Stimulated activated CD4-positive, alpha-beta T cell treated with anti-CD3 and anti-CD28 coated beads, Interleukin-2, amount 100 ng/mL, for 4 hours (primary cell): ENCODE data around the gene LDLR.
A peak's percentile ranks its signal among the peaks of the same experiment; 100 is the strongest.
"Not testable (repeated sequence)": the region's sequence is repeated elsewhere in the genome, so short reads cannot be mapped to it uniquely, and the experiment has no call there.

Experiments
- DNase-seq: peaks from one replicate; pipeline ENCODE4 v3.0.0-alpha.2; 2020; ENCODE audit warnings: low read depth

Gene LDLR

DNA sequence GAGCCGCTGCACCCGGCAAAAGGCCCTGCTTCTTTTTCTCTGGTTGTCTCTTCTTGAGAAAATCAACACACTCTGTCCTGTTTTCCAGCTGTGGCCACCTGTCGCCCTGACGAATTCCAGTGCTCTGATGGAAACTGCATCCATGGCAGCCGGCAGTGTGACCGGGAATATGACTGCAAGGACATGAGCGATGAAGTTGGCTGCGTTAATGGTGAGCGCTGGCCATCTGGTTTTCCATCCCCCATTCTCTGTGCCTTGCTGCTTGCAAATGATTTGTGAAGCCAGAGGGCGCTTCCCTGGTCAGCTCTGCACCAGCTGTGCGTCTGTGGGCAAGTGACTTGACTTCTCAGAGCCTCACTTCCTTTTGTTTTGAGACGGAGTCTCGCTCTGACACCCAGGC, 17.2 kb downstream of the LDLR start:
- DNase-seq: no peak

- DNase-seq: no peak
Measured at GRCh38 chr19:11108746-11109145, 19.5 kb downstream of the LDLR start.

DNA sequence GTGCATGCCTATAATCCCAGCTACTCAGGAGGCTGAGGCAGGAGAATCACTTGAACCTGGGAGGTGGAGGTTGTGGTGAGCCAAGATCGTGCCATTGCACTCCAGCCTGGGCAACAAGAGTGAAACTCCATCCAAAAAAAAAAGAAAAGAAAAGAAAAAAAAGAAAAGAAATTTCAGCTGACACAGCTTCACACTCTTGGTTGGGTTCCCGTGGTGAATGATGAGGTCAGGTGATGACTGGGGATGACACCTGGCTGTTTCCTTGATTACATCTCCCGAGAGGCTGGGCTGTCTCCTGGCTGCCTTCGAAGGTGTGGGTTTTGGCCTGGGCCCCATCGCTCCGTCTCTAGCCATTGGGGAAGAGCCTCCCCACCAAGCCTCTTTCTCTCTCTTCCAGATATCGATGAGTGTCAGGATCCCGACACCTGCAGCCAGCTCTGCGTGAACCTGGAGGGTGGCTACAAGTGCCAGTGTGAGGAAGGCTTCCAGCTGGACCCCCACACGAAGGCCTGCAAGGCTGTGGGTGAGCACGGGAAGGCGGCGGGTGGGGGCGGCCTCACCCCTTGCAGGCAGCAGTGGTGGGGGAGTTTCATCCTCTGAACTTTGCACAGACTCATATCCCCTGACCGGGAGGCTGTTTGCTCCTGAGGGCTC, 22.0 kb downstream of the LDLR start:
- DNase-seq: no peak

- no peak for DNase-seq
Measured at GRCh38 chr19:11111771-11112144, 22.5 kb downstream of the LDLR start.

DNA sequence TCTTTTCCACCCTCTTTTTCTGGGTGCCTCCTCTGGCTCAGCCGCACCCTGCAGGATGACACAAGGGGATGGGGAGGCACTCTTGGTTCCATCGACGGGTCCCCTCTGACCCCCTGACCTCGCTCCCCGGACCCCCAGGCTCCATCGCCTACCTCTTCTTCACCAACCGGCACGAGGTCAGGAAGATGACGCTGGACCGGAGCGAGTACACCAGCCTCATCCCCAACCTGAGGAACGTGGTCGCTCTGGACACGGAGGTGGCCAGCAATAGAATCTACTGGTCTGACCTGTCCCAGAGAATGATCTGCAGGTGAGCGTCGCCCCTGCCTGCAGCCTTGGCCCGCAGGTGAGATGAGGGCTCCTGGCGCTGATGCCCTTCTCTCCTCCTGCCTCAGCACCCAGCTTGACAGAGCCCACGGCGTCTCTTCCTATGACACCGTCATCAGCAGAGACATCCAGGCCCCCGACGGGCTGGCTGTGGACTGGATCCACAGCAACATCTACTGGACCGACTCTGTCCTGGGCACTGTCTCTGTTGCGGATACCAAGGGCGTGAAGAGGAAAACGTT, 24.0 kb downstream of the LDLR start:
- DNase-seq: no peak

DNA sequence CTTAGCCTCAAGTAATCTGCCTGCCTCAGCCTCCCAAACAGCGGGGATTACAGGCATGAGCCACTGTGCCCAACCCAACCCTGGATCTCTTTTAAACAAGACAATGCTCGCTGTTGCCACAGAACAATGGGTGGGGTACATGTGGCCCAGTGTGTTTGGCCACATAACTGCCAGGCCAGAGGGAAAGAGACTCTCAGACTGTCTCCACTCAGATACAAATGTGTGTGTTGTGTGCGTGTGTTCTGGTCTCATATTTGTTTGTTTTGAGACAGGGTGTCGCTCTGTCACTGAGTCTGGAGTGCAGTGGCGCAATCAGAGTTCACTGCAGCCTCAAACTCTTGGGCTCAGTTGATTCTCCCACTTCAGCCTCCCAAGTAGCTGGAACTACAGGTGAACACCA, 25.8 kb downstream of the LDLR start:
- DNase-seq: no peak

GRCh38 chr19:11115895-11116446, 26.7 kb downstream of the LDLR start:
- no peak for DNase-seq

DNA sequence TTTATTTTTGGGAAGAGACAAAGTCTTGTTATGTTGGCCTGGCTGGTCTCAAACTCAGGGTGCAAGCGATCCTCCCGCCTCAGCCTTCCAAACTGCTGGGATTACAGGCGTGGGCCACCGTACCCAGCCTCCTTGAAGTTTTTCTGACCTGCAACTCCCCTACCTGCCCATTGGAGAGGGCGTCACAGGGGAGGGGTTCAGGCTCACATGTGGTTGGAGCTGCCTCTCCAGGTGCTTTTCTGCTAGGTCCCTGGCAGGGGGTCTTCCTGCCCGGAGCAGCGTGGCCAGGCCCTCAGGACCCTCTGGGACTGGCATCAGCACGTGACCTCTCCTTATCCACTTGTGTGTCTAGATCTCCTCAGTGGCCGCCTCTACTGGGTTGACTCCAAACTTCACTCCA, 27.2 kb downstream of the LDLR start:
- no peak for DNase-seq

DNA sequence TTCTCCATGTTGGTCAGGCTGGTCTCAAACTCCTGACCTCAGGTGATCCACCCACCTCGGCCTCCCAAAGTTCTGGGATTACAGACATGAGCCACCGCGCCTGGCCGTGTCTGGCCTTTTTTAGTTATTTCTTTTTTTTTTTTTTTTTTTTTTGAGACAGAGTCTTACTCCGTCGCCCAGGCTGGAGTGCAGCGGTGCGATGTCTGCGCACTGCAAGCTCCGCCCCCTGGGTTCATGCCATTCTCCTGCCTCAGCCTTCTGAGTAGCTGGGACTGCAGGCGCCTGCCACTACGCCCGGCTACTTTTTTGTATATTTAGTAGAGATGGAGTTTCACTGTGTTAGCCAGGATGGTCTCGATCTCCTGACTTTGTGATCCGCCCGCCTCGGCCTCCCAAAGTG, 32.7 kb downstream of the LDLR start:
- not testable (repeated sequence) for DNase-seq

- no peak for DNase-seq
Measured at GRCh38 chr19:11123114-11123513, 33.9 kb downstream of the LDLR start.

DNA sequence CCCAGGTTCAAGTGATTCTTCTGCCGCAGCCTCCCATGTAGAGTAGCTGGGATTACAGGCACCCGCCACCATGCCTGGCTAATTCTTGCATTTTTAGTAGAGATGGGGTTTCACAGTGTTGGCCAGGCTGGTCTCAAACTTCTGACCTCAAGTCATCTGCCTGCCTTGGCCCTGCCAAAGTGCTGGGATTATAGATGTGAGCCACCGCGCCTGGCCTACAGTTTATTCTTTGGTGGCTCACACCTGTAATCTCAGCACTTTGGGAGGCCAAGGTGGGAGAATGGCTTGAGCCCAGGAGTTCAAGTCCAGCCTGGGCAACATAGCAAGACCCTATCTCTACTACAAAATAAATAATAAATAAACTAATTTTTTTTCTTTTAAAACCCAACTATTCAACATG, 34.9 kb downstream of the LDLR start:
- not testable (repeated sequence) for DNase-seq

DNA sequence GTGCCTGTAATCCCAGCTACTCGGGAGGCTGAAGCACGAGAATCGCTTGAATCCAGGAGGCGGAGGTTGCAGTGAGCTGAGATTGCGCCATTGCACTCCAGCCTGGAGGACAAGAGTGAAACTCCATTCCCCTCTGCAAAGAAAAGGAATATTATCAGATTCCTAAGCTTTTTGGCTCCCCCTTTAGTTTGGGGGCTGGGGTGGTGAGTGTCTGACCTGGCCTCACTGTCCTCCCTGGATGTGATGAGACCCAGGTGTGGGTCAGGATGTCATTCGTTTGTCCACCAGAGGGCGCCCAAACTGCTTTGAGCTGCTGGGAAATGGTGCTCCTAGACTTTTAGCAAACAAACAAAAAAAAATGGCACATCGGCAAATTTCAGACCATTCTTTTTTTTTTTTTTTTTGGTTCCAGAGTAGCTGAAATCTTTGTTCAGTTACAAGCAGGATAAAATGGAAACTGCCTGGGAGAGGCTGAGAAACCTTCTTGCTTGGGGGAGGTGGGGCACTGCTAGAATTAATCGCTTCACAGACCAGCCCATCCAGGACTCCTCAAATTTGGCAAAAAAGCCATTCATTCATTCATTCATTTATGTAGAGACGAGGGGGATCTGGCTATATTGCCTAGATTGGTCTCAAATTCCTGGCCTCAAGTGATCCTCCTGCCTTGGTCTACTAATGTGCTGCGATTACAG, 36.9 kb downstream of the LDLR start:
- peak; percentile 54 for DNase-seq

GRCh38 chr19:11127905-11128304, 38.6 kb downstream of the LDLR start:
- no peak for DNase-seq

- DNase-seq: peak; percentile 52
Measured at GRCh38 chr19:11130824-11131455, 41.7 kb downstream of the LDLR start.

DNA sequence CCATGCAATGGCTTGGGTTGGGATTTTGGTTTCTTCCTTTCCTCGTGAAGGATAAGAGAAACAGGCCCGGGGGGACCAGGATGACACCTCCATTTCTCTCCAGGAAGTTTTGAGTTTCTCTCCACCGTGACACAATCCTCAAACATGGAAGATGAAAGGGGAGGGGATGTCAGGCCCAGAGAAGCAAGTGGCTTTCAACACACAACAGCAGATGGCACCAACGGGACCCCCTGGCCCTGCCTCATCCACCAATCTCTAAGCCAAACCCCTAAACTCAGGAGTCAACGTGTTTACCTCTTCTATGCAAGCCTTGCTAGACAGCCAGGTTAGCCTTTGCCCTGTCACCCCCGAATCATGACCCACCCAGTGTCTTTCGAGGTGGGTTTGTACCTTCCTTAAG, 42.2 kb downstream of the LDLR start:
- DNase-seq: no peak

- DNase-seq: no peak
Measured at GRCh38 chr19:11136400-11137101, 47.3 kb downstream of the LDLR start.

DNA sequence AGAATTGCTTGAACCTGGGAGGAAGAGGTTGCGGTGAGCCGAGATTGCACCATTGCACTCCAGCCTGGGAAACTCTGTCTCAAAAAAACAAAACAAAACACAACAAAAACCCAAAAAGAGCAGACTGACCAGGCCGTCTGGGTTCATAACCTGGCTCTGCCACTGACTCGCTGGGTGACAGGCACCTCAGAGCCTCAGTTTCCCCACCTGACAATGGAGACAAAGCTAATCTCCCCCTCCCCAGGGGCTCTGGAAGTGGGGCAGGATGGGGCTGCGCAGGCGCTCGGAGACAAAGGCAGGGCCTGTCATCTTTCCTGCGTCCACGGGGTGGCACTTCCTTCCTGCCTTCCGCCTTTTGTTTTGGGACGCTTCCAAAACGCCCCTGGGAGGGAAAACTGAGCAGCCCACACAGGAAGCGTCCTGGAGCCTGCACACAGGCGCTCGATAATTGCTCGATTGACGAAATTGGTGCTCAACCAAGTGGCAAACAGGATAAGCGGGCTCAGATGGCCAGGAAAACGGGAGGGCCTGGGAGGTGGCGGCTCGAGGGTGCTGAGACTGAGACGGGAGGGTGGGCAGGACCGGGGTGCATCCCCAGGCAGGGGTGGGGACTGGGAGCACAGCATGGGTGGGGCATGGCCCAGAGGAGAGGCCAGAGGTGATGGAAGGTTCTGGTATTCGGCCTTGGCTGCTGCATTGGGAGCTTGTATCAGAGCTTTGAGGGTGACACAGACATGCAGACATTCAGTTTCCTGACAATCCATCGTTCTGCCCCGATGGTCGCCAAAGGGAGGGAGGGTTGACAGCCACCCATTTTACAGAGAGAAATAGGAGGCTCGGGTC, 48.5 kb downstream of the LDLR start:
- DNase-seq: peak; percentile 19

- no peak for DNase-seq
Measured at GRCh38 chr19:11138601-11139300, 49.5 kb downstream of the LDLR start.

- not testable (repeated sequence) for DNase-seq
Measured at GRCh38 chr19:11140023-11140538, 50.8 kb downstream of the LDLR start.

GRCh38 chr19:11140896-11141295, 51.6 kb downstream of the LDLR start:
- no peak for DNase-seq
